Astrocyte of the spinal cord (primary cell): Measurements from ENCODE around the gene TRIM29.

Experiments used
- DNase-seq: peaks from one replicate; pipeline ENCODE4 v3.0.0; 2011; ENCODE audit warnings: low read depth, low spot score
- H3K4me3 ChIP-seq: 2 replicates; pipeline ENCODE4 v1.5.1; 2011; ENCODE audit warnings: low read depth, mild to moderate bottlenecking, low read length, moderate library complexity
- CTCF ChIP-seq: IDR thresholded peaks from 2 replicates; pipeline ENCODE4 v1.5.1; 2012; ENCODE audit warnings: low read depth, mild to moderate bottlenecking, low read length, inconsistent platforms
- in situ Hi-C: cut with HindIII; loops from 2 replicates; pipeline ENCODE4 v1.10.0; 2017; ENCODE audit warnings: low sequenced_read_pairs

The TRIM29 gene

GRCh38 chr11:120133216-120134105, 4.5 kb downstream of the TRIM29 start:
- DNase-seq: no peak
- no peak overlapping the region for H3K4me3 ChIP-seq
- in situ Hi-C loops: no loop called here
- no peak for TF ChIP-seq CTCF

- H3K4me3 ChIP-seq: no peak overlapping the region
- DNase-seq: no peak
- no peak for TF ChIP-seq CTCF
- in situ Hi-C loops: no loop called here
Measured at GRCh38 chr11:120132645-120133185, 5.2 kb downstream of the TRIM29 start.

GRCh38 chr11:120131941-120132644, 5.8 kb downstream of the TRIM29 start:
- no peak for TF ChIP-seq CTCF
- in situ Hi-C loops: no loop called here
- DNase-seq: no peak
- no peak overlapping the region for H3K4me3 ChIP-seq

- no peak for TF ChIP-seq CTCF
- H3K4me3 ChIP-seq: no peak overlapping the region
- in situ Hi-C loops: no loop called here
- no peak for DNase-seq
Measured at GRCh38 chr11:120130991-120131760, 6.7 kb downstream of the TRIM29 start.

- TF ChIP-seq CTCF: no peak
- in situ Hi-C loops: no loop called here
- H3K4me3 ChIP-seq: no peak overlapping the region
- DNase-seq: no peak
Measured at GRCh38 chr11:120130176-120130980, 7.5 kb downstream of the TRIM29 start.
